ENCODE data around the gene HDGFL2.

DNA sequence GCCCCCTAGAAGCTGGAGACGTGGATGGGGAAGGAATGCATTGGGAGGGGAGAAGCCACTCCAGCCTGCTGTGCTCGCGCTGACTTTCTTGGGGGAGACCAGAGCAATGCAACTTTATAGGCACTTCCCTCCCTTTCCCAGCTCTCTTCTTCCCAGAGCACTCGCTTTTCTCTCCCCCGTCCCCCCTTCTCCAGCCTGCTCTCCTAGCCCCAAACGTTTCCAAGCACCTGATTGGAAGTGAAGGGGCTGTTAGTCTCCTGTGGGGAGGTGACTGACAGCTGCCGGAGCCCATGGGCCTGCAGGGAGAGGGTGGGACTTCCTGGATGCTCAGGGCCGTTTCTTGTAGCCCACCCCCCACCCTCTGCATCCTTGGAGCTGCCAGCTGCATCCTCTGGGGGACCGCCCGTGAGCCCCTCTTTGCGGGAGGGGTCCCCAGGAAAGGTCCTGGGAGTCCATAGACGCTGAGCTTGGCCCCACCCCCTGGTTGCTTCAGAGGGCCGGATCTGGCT is 2.5 kb downstream of the HDGFL2 start:
- TF ChIP-seq, protein P1, sequence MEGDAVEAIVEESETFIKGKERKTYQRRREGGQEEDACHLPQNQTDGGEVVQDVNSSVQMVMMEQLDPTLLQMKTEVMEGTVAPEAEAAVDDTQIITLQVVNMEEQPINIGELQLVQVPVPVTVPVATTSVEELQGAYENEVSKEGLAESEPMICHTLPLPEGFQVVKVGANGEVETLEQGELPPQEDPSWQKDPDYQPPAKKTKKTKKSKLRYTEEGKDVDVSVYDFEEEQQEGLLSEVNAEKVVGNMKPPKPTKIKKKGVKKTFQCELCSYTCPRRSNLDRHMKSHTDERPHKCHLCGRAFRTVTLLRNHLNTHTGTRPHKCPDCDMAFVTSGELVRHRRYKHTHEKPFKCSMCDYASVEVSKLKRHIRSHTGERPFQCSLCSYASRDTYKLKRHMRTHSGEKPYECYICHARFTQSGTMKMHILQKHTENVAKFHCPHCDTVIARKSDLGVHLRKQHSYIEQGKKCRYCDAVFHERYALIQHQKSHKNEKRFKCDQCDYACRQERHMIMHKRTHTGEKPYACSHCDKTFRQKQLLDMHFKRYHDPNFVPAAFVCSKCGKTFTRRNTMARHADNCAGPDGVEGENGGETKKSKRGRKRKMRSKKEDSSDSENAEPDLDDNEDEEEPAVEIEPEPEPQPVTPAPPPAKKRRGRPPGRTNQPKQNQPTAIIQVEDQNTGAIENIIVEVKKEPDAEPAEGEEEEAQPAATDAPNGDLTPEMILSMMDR (conservative IDR thresholded peaks at IDR 0.05 in 1 of 2, IDR thresholded peaks at IDR 0.05 in 1 of 2; ENCODE audit: low read depth in 1 of 2, low read length in 2 of 2) = no peak
- no peak for TF ChIP-seq EZH2 (IDR thresholded peaks at IDR 0.05; ENCODE audit: low read length, missing control alignments)
